Left ventricle myocardium inferior (tissue), 1 donor: Measurements from ENCODE around the gene THOC5. TPM values are rescaled to one million over a fixed set of nuclear protein-coding genes. Genes with fewer than 3 reads are reported as not detected.
"Not testable (repeated sequence)": the region's sequence is repeated elsewhere in the genome, so short reads cannot be mapped to it uniquely, and the experiment has no call there.

Experiments used
- DNase-seq: peaks from one replicate; pipeline ENCODE4 v3.0.0-alpha.2; 2020
- H3K27ac ChIP-seq: fragments of 200-600 bp; replicated peaks from 2 replicates; pipeline ENCODE4 v1.8.0; 2021
- H3K27me3 ChIP-seq: fragments of 200-600 bp; 2 replicates; pipeline ENCODE4 v1.8.0; 2021; ENCODE audit warnings: low read depth
- H3K36me3 ChIP-seq: fragments of 200-600 bp; 2 replicates; pipeline ENCODE4 v1.8.0; 2021
- H3K4me1 ChIP-seq: fragments of 200-600 bp; 2 replicates; pipeline ENCODE4 v1.8.0; 2021
- H3K4me3 ChIP-seq: fragments of 200-600 bp; 2 replicates; pipeline ENCODE4 v1.8.0; 2021; ENCODE audit warnings: mild to moderate bottlenecking, moderate library complexity
- H3K9me3 ChIP-seq: fragments of 200-600 bp; replicated peaks from 2 replicates; pipeline ENCODE4 v1.8.0; 2021
- CTCF ChIP-seq: fragments of 200-600 bp; IDR thresholded peaks from 2 replicates; pipeline ENCODE4 v1.8.0; 2021; ENCODE audit warnings: antibody characterized with exemption, mild to moderate bottlenecking, borderline replicate concordance
- intact Hi-C: fragments of 100-400 bp; cut with micrococcal nuclease; formaldehyde crosslinking; loops from one replicate; pipeline ENCODE4 v1.11.0; 2022
- total RNA-seq: library from RNA; stranded (reverse); fragmentation: NEBNext Ultra II Directional; extraction: Animal tissue kit (Norgen Biotek cat#: 25700); gene quantifications from one replicate; pipeline ENCODE4 v1.2.1, GENCODE V29; 2021
- donor health status: DM: no; HTN: yes; CAD: no; lungs with severe emphysema.

Gene THOC5
- total RNA-seq, 1 donor from 2014 or later: 39.3 TPM

GRCh38 chr22:29567338-29567737 is 13.8 kb upstream of the THOC5 start:
- no peak for TF ChIP-seq CTCF
- intact Hi-C loops: no loop called here
- no peak for DNase-seq
- H3K4me3 ChIP-seq: no peak overlapping the region
- H3K27me3 ChIP-seq: no peaks in the 10 kb centered on the region
- no peaks in the 10 kb centered on the region for H3K9me3 ChIP-seq
- no peak overlapping the region for H3K27ac ChIP-seq
- peaks cover 10% of the 10 kb centered on the region for H3K36me3 ChIP-seq
- H3K4me1 ChIP-seq: peaks cover 10% of the 10 kb centered on the region

- not testable (repeated sequence) for H3K4me1 ChIP-seq
Measured at GRCh38 chr22:29566513-29566912, 13.0 kb upstream of the THOC5 start.

GRCh38 chr22:29563652-29564460 is 10.3 kb upstream of the THOC5 start:
- Histone ChIP-seq H3K36me3 (peaks cover 13% of the 10 kb centered on the region), H3K4me3 (no peak overlapping the region), H3K27me3 (no peaks in the 10 kb centered on the region), H3K9me3 (no peaks in the 10 kb centered on the region), H3K4me1 (peaks cover 10% of the 10 kb centered on the region), H3K27ac (peak overlapping the region; percentile 59)
- no peak for DNase-seq
- intact Hi-C loops: no loop called here
- no peak for TF ChIP-seq CTCF

More at GRCh38 chr22:29566513-29566912, 13.0 kb upstream of the THOC5 start:
- peaks cover 11% of the 10 kb centered on the region for H3K36me3 ChIP-seq
- H3K4me3 ChIP-seq, intact Hi-C loops, H3K27ac ChIP-seq, H3K27me3 ChIP-seq, H3K9me3 ChIP-seq, DNase-seq: not testable (repeated sequence)

- Histone ChIP-seq H3K9me3 (no peaks in the 10 kb centered on the region), H3K36me3 (peaks cover 35% of the 10 kb centered on the region), H3K4me3 (no peak overlapping the region), H3K27me3 (no peaks in the 10 kb centered on the region), H3K4me1 (peaks cover 20% of the 10 kb centered on the region), H3K27ac (no peak overlapping the region)
- DNase-seq: no peak
- intact Hi-C loops: no loop called here
- TF ChIP-seq CTCF: no peak
Measured at GRCh38 chr22:29559853-29560252, 6.3 kb upstream of the THOC5 start.

GRCh38 chr22:29559030-29559429 is 5.5 kb upstream of the THOC5 start:
- intact Hi-C loops: no loop called here
- no peak for TF ChIP-seq CTCF
- no peaks in the 10 kb centered on the region for H3K9me3 ChIP-seq

GRCh38 chr22:29555065-29555644 is 1.6 kb upstream of the THOC5 start:
- intact Hi-C loops: no loop called here
- no peak overlapping the region for H3K4me3 ChIP-seq
- peak overlapping the region; percentile 82 for H3K27ac ChIP-seq
- no peak for TF ChIP-seq CTCF
- peaks cover 24% of the 10 kb centered on the region for H3K4me1 ChIP-seq
- H3K36me3 ChIP-seq: peaks cover 29% of the 10 kb centered on the region
- no peak for DNase-seq
- no peaks in the 10 kb centered on the region for H3K27me3 ChIP-seq
- no peaks in the 10 kb centered on the region for H3K9me3 ChIP-seq

More at GRCh38 chr22:29559030-29559429, 5.5 kb upstream of the THOC5 start:
- Histone ChIP-seq H3K27me3 (no peaks in the 10 kb centered on the region), H3K36me3 (peaks cover 35% of the 10 kb centered on the region), H3K4me3 (no peak overlapping the region), H3K4me1 (peaks cover 24% of the 10 kb centered on the region), H3K27ac (no peak overlapping the region)
- no peak for DNase-seq

- DNase-seq, H3K27me3 ChIP-seq, intact Hi-C loops, H3K9me3 ChIP-seq, H3K27ac ChIP-seq: not testable (repeated sequence)
- H3K4me3 ChIP-seq: peak overlapping the region; percentile 84
- H3K4me1 ChIP-seq: peaks cover 24% of the 10 kb centered on the region
- peaks cover 28% of the 10 kb centered on the region for H3K36me3 ChIP-seq
Measured at GRCh38 chr22:29552357-29552756, 1.2 kb downstream of the THOC5 start.
